GM12878 (cell line): ENCODE data around the gene COL17A1. TPM values are rescaled to one million over a fixed set of nuclear protein-coding genes. Genes with fewer than 3 reads are reported as not detected.

Experiments used
- BHLHE40 ChIP-seq, 2 experiments: fragments of 450-650 bp in 1 of 2; IDR thresholded peaks; 2 replicates each; pipeline ENCODE4 v1.6.1; 2011 to 2017; ENCODE audit warnings: low read depth in 2 of 2, borderline replicate concordance in 1 of 2, improper control_type of control experiment in 1 of 2, low read length in 1 of 2, mild to moderate bottlenecking in 1 of 2
- CHD4 ChIP-seq: fragments of 200-600 bp; sonication (generic); IDR thresholded peaks from 2 replicates; pipeline ENCODE4 v1.6.1; 2016; ENCODE audit warnings: mild to moderate bottlenecking
- CREB1 ChIP-seq: IDR thresholded peaks from 2 replicates; pipeline ENCODE4 v1.6.1; 2012; ENCODE audit warnings: low read depth, mild to moderate bottlenecking, inconsistent platforms
- CTCF ChIP-seq, 3 experiments: IDR thresholded peaks in 2 of 3; conservative IDR thresholded peaks in 1 of 3; 2 replicates each; pipeline ENCODE4 v1.5.1; 2011; ENCODE audit warnings: low read depth in 3 of 3, low read length in 3 of 3, mild to moderate bottlenecking in 3 of 3, control low read depth in 2 of 3, moderate library complexity in 2 of 3, inconsistent platforms in 1 of 3, mixed read lengths in 1 of 3; ENCODE audit not compliant: control insufficient read depth in 2 of 3, insufficient read depth in 1 of 3; ENCODE audit errors: extremely low read depth in 1 of 3
- E4F1 ChIP-seq: fragments of 450-650 bp; IDR thresholded peaks from 2 replicates; pipeline ENCODE4 v1.6.1; 2018; ENCODE audit warnings: borderline replicate concordance, mild to moderate bottlenecking; ENCODE audit not compliant: partially characterized antibody
- IKZF1 ChIP-seq: fragments of 450-650 bp; conservative IDR thresholded peaks from 2 replicates; pipeline ENCODE4 v1.6.1; 2017; ENCODE audit warnings: antibody characterized with exemption, mild to moderate bottlenecking
- IKZF2 ChIP-seq, 2 experiments: fragments of 450-650 bp; IDR thresholded peaks; 2 replicates each; pipeline ENCODE4 v1.6.1; 2017; ENCODE audit warnings: mild to moderate bottlenecking in 2 of 2, moderate library complexity in 2 of 2
- IRF3 ChIP-seq: fragments of 450-650 bp; IDR thresholded peaks from 2 replicates; pipeline ENCODE4 v1.6.1; 2014; ENCODE audit warnings: mild to moderate bottlenecking
- KDM1A ChIP-seq: fragments of 200-600 bp; sonication (generic); IDR thresholded peaks from 2 replicates; pipeline ENCODE4 v1.6.1; 2016; ENCODE audit warnings: borderline replicate concordance
- LARP7 ChIP-seq: fragments of 450-650 bp; IDR thresholded peaks from 2 replicates; pipeline ENCODE4 v1.6.1; 2017; ENCODE audit warnings: mild to moderate bottlenecking
- MEF2B ChIP-seq: fragments of 450-650 bp; IDR thresholded peaks from 2 replicates; pipeline ENCODE4 v1.6.1; 2018; ENCODE audit warnings: mild to moderate bottlenecking, moderate library complexity; ENCODE audit not compliant: partially characterized antibody, poor library complexity, severe bottlenecking
- MTA3 ChIP-seq: IDR thresholded peaks from 2 replicates; pipeline ENCODE4 v1.6.1; 2012; ENCODE audit warnings: low read length, inconsistent platforms, borderline replicate concordance
- MYC ChIP-seq: IDR thresholded peaks from 2 replicates; pipeline ENCODE4 v1.6.1; 2011; ENCODE audit warnings: mild to moderate bottlenecking, low read length, moderate library complexity, inconsistent platforms; ENCODE audit not compliant: insufficient read depth, insufficient replicate concordance, insufficient read length, severe bottlenecking
- NR2C1 ChIP-seq: fragments of 450-650 bp; IDR thresholded peaks from 2 replicates; pipeline ENCODE4 v1.6.1; 2017; ENCODE audit warnings: antibody characterized with exemption, mild to moderate bottlenecking, moderate library complexity
- PBX3 ChIP-seq: IDR thresholded peaks from 2 replicates; pipeline ENCODE4 v1.6.1; 2011; ENCODE audit warnings: mild to moderate bottlenecking, low read depth, low read length, moderate library complexity; ENCODE audit not compliant: insufficient replicate concordance
- POLR2A ChIP-seq: IDR thresholded peaks from 2 replicates; pipeline ENCODE4 v1.6.1; 2011; ENCODE audit warnings: low read depth, mild to moderate bottlenecking, low read length
- RELA ChIP-seq: fragments of 450-650 bp; IDR thresholded peaks from 2 replicates; pipeline ENCODE4 v1.8.0; 2014; ENCODE audit warnings: borderline replicate concordance; ENCODE audit not compliant: partially characterized antibody
- SMAD5 ChIP-seq: IDR thresholded peaks from 2 replicates; pipeline ENCODE4 v1.6.1; 2016; ENCODE audit warnings: antibody characterized with exemption, low read depth
- SP1 ChIP-seq: IDR thresholded peaks from one replicate; pipeline ENCODE4 v1.6.1; 2011; ENCODE audit warnings: low read depth, low read length
- SPI1 ChIP-seq: IDR thresholded peaks from 2 replicates; pipeline ENCODE4 v1.6.1; 2011; ENCODE audit warnings: low read depth, mild to moderate bottlenecking, low read length, moderate library complexity, borderline replicate concordance; ENCODE audit not compliant: insufficient read depth
- TAF1 ChIP-seq: IDR thresholded peaks from 2 replicates; pipeline ENCODE4 v1.6.1; 2011; ENCODE audit warnings: mild to moderate bottlenecking, low read depth, low read length, borderline replicate concordance
- YY1 ChIP-seq: IDR thresholded peaks from 2 replicates; pipeline ENCODE4 v1.6.1; 2011; ENCODE audit warnings: low read depth, mild to moderate bottlenecking, low read length
- ZNF24 ChIP-seq: fragments of 450-650 bp; IDR thresholded peaks from 2 replicates; pipeline ENCODE4 v1.6.1; 2017; ENCODE audit warnings: antibody characterized with exemption, mild to moderate bottlenecking
- ZSCAN29 ChIP-seq: fragments of 450-650 bp; IDR thresholded peaks from 2 replicates; pipeline ENCODE4 v1.6.1; 2017; ENCODE audit warnings: mild to moderate bottlenecking, moderate library complexity
- polyA plus RNA-seq, 11 experiments: library from polyadenylated mRNA; depleted of rRNA in 4 of 11; unstranded in 6 of 11; stranded (reverse) in 5 of 11; fragments of >200 nt; fragmentation: Nextera tagmentation in 4 of 11; fragmentation: Illumina TruSeq in 1 of 11; extraction: Ambion mirVana in 4 of 11; extraction: Trizol in 1 of 11; gene quantifications; 1 replicate in 1 of 11; 2 replicates in 10 of 11; pipeline versions ENCODE4 v1.2.1 to v1.2.3, GENCODE V29; 2011 to 2016; ENCODE audit warnings: inconsistent platforms in 2 of 11, missing spikeins in 2 of 11, low read depth in 1 of 11
- total RNA-seq, 4 experiments: library from RNA; depleted of rRNA in 3 of 4; stranded (reverse); fragments of >200 nt in 3 of 4; fragmentation: Illumina TruSeq in 1 of 4; extraction: Trizol in 1 of 4; gene quantifications; 2 replicates each; pipeline versions ENCODE4 v1.2.1 to v1.2.3, GENCODE V29; 2013 to 2021

Gene COL17A1
- total and polyA plus RNA-seq, 10 of the 15 experiments (the other 5 are each of a cell fraction or from before 2014, with no cell fraction given), result 0.08 to 0.22 TPM; not detected in 8

GRCh38 chr10:104121485-104122224 is 36.0 kb upstream of the COL17A1 start, which contains the start of gene SFR1 (continued):
- TF ChIP-seq RELA, result peak; percentile 36
- peak; percentile 86 for TF ChIP-seq IKZF1
- TF ChIP-seq MEF2B, result peak; percentile 46
- TF ChIP-seq TAF1, result peak; percentile 90
- TF ChIP-seq SMAD5, result peak; percentile 92
- peak; percentile 43 for TF ChIP-seq SPI1
- TF ChIP-seq IKZF2 (IDR thresholded peaks at IDR 0.05), result peak; percentile 65 to 75
- peak in 1 of 2 experiments; percentile 62; a peak in 2 of 4 replicates for TF ChIP-seq BHLHE40 (IDR thresholded peaks at IDR 0.05; ENCODE audit: borderline replicate concordance in 1 of 2, low read depth in 2 of 2, low read length in 1 of 2)
- peak; percentile 87 for TF ChIP-seq POLR2A
- TF ChIP-seq SP1, result peak; percentile 21
- 0 out of 2 replicates have a peak, but pooled peaks have one; percentile 1 for TF ChIP-seq ZNF24
- TF ChIP-seq LARP7, result peak; percentile 79; the same call in 1 of the 2 replicates
- TF ChIP-seq NR2C1, result no peak
- no peak for TF ChIP-seq MTA3
- 0 out of 2 replicates have a peak, but pooled peaks have one; percentile 41 for TF ChIP-seq CREB1
- no peak; the same call in 1 of the 2 replicates for TF ChIP-seq IRF3
- TF ChIP-seq KDM1A, result no peak
- peak; percentile 83 for TF ChIP-seq PBX3
- TF ChIP-seq CTCF (IDR thresholded peaks at IDR 0.05 in 2 of 3, conservative IDR thresholded peaks at IDR 0.05 in 1 of 3; ENCODE audit: control insufficient read depth in 2 of 3, extremely low read depth in 1 of 3, insufficient read depth in 1 of 3, low read depth in 3 of 3, low read length in 3 of 3), result peak; percentile 56 to 81 (median 64); a peak in 5 of 6 replicates
- no peak for TF ChIP-seq CHD4
- no peak for TF ChIP-seq ZSCAN29
- peak; percentile 98 for TF ChIP-seq E4F1
- TF ChIP-seq YY1, result peak; percentile 92
- peak; percentile 37 for TF ChIP-seq MYC
